Measurements from ENCODE around the gene TBC1D10A.

DNA sequence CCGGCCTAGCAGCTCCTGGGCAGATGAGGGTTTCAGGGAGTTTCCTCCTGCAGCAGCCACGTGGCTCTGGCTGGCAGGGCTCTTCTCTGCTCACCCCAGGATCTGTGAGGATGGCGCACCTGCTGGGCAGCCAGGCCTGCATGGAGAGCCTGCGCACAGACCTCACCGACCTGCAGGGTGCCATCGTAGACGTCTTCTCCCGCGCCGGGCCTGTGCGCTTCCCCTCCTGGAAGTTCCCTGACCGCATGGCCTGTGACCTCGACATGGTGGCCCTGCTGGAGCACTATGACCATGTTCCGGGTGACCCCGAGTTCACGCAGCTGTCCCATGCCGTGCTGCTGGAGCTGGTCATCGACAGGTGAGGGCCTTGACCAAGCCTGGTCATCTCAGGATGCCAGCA, 39.1 kb upstream of the TBC1D10A start:
- TF ChIP-seq POLR2AphosphoS5 (IDR thresholded peaks at IDR 0.05; ENCODE audit: low read depth, low read length) (no peak), POLR2A (IDR thresholded peaks at IDR 0.05; ENCODE audit: low read depth, low read length) (no peak), SPI1 (IDR thresholded peaks at IDR 0.05; ENCODE audit: low read depth, low read length) (no peak)

All from GM12891 (cell line).